Measurements from ENCODE around the gene ALAD. TPM values are rescaled to one million over a fixed set of nuclear protein-coding genes. Genes with fewer than 3 reads are reported as not detected.

The ALAD gene
- total and polyA plus RNA-seq, 2 of the 13 experiments (the other 11 are each of a cell fraction or from before 2014, with no cell fraction given) = 21.8 to 30.1 TPM

DNA sequence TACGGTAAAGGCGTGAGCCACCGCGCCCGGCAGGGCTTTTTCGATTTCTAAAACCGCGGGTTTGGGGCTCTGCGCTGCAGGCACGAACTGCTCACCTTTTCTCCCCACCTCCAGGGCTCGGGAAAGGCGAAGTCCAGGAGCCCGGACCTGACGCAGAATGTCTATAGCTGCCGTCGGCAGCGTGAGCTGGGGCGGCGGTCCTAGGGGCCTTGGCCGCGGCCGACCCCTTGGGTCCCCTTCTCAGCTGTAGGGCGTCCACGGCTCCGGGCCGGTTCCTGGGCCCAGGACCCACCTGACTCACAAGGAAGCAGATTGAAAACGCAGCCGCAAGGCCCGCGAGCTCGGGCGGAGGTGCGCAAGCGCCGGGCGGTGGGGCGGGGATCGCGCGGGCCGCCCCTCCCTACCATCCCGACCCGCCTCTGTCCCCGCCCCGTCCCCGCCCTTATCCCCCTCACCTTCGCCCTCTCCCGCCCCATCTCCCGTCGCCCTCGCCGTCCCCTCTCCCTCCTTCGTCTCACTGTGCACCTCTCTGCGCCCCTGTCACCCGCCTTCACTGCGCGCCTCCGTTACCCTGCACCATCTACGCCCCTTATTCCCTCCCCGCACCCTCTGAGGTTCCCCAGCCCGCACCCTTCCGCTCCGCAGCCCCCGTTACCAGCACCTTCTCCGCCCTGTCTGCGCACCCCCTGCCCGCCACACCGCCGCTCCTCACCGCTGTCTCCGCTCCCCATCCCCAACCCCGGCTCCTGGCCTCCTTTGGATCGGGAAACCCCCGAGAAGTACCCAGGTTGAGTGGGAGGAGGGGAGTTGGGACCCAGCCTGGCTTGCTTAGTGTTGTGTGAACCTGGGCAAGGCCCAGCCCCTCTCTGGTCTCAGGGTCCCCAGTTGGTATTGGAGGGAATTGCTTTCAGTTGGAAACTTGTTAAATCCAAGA lies 24.2 kb downstream of the ALAD start, which contains the start of gene HDHD3 (continued):
- no peak for TF ChIP-seq ZNF34 (CRISPR knock-in tag; IDR thresholded peaks at IDR 0.05; ENCODE audit: borderline replicate concordance)
- TF ChIP-seq, protein P1, sequence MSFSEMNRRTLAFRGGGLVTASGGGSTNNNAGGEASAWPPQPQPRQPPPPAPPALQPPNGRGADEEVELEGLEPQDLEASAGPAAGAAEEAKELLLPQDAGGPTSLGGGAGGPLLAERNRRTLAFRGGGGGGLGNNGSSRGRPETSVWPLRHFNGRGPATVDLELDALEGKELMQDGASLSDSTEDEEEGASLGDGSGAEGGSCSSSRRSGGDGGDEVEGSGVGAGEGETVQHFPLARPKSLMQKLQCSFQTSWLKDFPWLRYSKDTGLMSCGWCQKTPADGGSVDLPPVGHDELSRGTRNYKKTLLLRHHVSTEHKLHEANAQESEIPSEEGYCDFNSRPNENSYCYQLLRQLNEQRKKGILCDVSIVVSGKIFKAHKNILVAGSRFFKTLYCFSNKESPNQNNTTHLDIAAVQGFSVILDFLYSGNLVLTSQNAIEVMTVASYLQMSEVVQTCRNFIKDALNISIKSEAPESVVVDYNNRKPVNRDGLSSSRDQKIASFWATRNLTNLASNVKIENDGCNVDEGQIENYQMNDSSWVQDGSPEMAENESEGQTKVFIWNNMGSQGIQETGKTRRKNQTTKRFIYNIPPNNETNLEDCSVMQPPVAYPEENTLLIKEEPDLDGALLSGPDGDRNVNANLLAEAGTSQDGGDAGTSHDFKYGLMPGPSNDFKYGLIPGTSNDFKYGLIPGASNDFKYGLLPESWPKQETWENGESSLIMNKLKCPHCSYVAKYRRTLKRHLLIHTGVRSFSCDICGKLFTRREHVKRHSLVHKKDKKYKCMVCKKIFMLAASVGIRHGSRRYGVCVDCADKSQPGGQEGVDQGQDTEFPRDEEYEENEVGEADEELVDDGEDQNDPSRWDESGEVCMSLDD (CRISPR knock-in tag; IDR thresholded peaks at IDR 0.05; ENCODE audit: borderline replicate concordance) = no peak
- no peak; the same call in 1 of the 2 replicates for TF ChIP-seq ZNF543 (CRISPR knock-in tag; IDR thresholded peaks at IDR 0.05)
- TF ChIP-seq ZNF644 (CRISPR knock-in tag; IDR thresholded peaks at IDR 0.05; ENCODE audit: low read depth) = no peak
- no peak for TF ChIP-seq NBN (conservative IDR thresholded peaks at IDR 0.05)
- TF ChIP-seq PHF8 (CRISPR knock-in tag; IDR thresholded peaks at IDR 0.05) = peak; percentile 82
- TF ChIP-seq ZNF598 (CRISPR knock-in tag; IDR thresholded peaks at IDR 0.05; ENCODE audit: borderline replicate concordance) = 0 out of 2 replicates have a peak, but pooled peaks have one; percentile 54
- TF ChIP-seq, protein P2, sequence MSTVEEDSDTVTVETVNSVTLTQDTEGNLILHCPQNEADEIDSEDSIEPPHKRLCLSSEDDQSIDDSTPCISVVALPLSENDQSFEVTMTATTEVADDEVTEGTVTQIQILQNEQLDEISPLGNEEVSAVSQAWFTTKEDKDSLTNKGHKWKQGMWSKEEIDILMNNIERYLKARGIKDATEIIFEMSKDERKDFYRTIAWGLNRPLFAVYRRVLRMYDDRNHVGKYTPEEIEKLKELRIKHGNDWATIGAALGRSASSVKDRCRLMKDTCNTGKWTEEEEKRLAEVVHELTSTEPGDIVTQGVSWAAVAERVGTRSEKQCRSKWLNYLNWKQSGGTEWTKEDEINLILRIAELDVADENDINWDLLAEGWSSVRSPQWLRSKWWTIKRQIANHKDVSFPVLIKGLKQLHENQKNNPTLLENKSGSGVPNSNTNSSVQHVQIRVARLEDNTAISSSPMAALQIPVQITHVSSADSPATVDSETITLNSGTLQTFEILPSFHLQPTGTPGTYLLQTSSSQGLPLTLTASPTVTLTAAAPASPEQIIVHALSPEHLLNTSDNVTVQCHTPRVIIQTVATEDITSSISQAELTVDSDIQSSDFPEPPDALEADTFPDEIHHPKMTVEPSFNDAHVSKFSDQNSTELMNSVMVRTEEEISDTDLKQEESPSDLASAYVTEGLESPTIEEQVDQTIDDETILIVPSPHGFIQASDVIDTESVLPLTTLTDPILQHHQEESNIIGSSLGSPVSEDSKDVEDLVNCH (CRISPR knock-in tag; IDR thresholded peaks at IDR 0.05) = no peak
- TF ChIP-seq ZNF17 (CRISPR knock-in tag; IDR thresholded peaks at IDR 0.05) = no peak
- TF ChIP-seq KLF11 (CRISPR knock-in tag; IDR thresholded peaks at IDR 0.05) = no peak
- TF ChIP-seq, protein P3, sequence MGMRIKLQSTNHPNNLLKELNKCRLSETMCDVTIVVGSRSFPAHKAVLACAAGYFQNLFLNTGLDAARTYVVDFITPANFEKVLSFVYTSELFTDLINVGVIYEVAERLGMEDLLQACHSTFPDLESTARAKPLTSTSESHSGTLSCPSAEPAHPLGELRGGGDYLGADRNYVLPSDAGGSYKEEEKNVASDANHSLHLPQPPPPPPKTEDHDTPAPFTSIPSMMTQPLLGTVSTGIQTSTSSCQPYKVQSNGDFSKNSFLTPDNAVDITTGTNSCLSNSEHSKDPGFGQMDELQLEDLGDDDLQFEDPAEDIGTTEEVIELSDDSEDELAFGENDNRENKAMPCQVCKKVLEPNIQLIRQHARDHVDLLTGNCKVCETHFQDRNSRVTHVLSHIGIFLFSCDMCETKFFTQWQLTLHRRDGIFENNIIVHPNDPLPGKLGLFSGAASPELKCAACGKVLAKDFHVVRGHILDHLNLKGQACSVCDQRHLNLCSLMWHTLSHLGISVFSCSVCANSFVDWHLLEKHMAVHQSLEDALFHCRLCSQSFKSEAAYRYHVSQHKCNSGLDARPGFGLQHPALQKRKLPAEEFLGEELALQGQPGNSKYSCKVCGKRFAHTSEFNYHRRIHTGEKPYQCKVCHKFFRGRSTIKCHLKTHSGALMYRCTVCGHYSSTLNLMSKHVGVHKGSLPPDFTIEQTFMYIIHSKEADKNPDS (CRISPR knock-in tag; IDR thresholded peaks at IDR 0.05) = no peak; the same call in 1 of the 2 replicates
- TF ChIP-seq ARID3A (IDR thresholded peaks at IDR 0.05; ENCODE audit: low read depth, low read length) = no peak
- peak; percentile 74; the same call in 1 of the 2 replicates for TF ChIP-seq TIGD3 (CRISPR knock-in tag; IDR thresholded peaks at IDR 0.05; ENCODE audit: borderline replicate concordance)
- TF ChIP-seq RARG (CRISPR knock-in tag; IDR thresholded peaks at IDR 0.05; ENCODE audit: low read depth) = no peak
- TF ChIP-seq ZNF232 (CRISPR knock-in tag; IDR thresholded peaks at IDR 0.05; ENCODE audit: borderline replicate concordance) = no peak
- TF ChIP-seq PHF21A (CRISPR knock-in tag; IDR thresholded peaks at IDR 0.05) = peak; percentile 27; the same call in 1 of the 2 replicates
- TF ChIP-seq SOX6 (IDR thresholded peaks at IDR 0.05) = no peak
- peak; percentile 31; the same call in 1 of the 2 replicates for TF ChIP-seq SOX6 (CRISPR knock-in tag; IDR thresholded peaks at IDR 0.05)
- TF ChIP-seq MATR3 (CRISPR knock-in tag; IDR thresholded peaks at IDR 0.05) = no peak

Data from HepG2 (cell line).